HepG2 (cell line): Measurements from ENCODE around the gene RNFT2. TPM values are rescaled to one million over a fixed set of nuclear protein-coding genes. Genes with fewer than 3 reads are reported as not detected.

ENCODE experiments used
- ATAC-seq: fragments of 200-7000 bp; cut with Tn5 transposase; 3 replicates; pipeline ENCODE4 v1.9.1; 2020; ENCODE audit warnings: mild to moderate bottlenecking, moderate library complexity
- BruUV-seq: library from RNA; stranded (reverse); fragments of 400-500 nt; replicated peaks from 2 replicates; lab custom pipeline; 2021; lab: Mats Ljungman, UMichigan
- CTCF ChIA-PET: fragments of 300-600 bp; formaldehyde crosslinking; extraction: SDS; loops from one replicate; lab custom pipeline; 2021; ENCODE audit warnings: low total read pairs, inconsistent platforms, low intra/inter-chr PET ratio; lab: Yijun Ruan, JAX
- POLR2A ChIA-PET: fragments of 350-600 bp; sonication (Branson Sonifier 250); formaldehyde crosslinking; loops from one replicate; lab custom pipeline; 2020; ENCODE audit warnings: antibody characterized with exemption, inconsistent platforms; lab: Yijun Ruan, JAX
- DNase-seq: peaks from one replicate; pipeline ENCODE4 v3.0.0-alpha.2; 2015; ENCODE audit warnings: low spot score
- FAIRE-seq: peaks from 3 replicates; lab custom pipeline; 2011; peaks lifted over from hg19 to GRCh38; lab: Jason Lieb, UNC
- H2AFZ ChIP-seq: one replicate; pipeline ENCODE4 v1.6.1; 2011; ENCODE audit warnings: low read length, inconsistent platforms
- H3K27ac ChIP-seq: fragments of 300-600 bp; 3 replicates; pipeline ENCODE4 v1.8.0; 2011; ENCODE audit warnings: mixed run types, mild to moderate bottlenecking, mixed read lengths, low read length, inconsistent platforms; ENCODE audit not compliant: insufficient read depth; ENCODE audit errors: extremely low read length
- H3K27me3 ChIP-seq, 2 experiments: fragments of 200-600 bp in 1 of 2; 2 replicates in 1 of 2; 3 replicates in 1 of 2; pipeline versions ENCODE4 v1.6.0 to v1.8.0; 2011; ENCODE audit warnings: low read length in 2 of 2, mild to moderate bottlenecking in 2 of 2, moderate library complexity in 2 of 2, inconsistent platforms in 1 of 2; ENCODE audit not compliant: insufficient read depth in 2 of 2, control insufficient read depth in 1 of 2
- H3K36me3 ChIP-seq, 2 experiments: fragments of 200-600 bp in 1 of 2; replicated peaks in 1 of 2; 2 replicates in 1 of 2; 3 replicates in 1 of 2; pipeline versions ENCODE4 v1.5.1 to v1.8.0; 2011; ENCODE audit warnings: low read length in 2 of 2, inconsistent platforms in 1 of 2; ENCODE audit not compliant: insufficient read depth in 2 of 2, control insufficient read depth in 1 of 2
- H3K4me1 ChIP-seq: 2 replicates; pipeline ENCODE4 v1.5.1; 2012; ENCODE audit warnings: low read length, inconsistent platforms; ENCODE audit not compliant: insufficient read depth
- H3K4me2 ChIP-seq: 2 replicates; pipeline ENCODE4 v1.6.0; 2011; ENCODE audit warnings: low read depth, low read length, inconsistent platforms
- H3K4me3 ChIP-seq, 3 experiments: fragments of 200-600 bp in 1 of 3; sonication (generic), shearing (Covaris generic) in 1 of 3; replicated peaks in 1 of 3; 2 replicates each; pipeline ENCODE4 v1.5.1; 2011 to 2016; ENCODE audit warnings: low read length in 3 of 3, inconsistent platforms in 2 of 3, low read depth in 2 of 3, mild to moderate bottlenecking in 2 of 3, control low read depth in 1 of 3, mixed read lengths in 1 of 3; ENCODE audit not compliant: insufficient read depth in 1 of 3
- H3K79me2 ChIP-seq: one replicate; pipeline ENCODE4 v1.6.1; 2011; ENCODE audit warnings: low read length, inconsistent platforms; ENCODE audit not compliant: insufficient read depth
- H3K9ac ChIP-seq: 2 replicates; pipeline ENCODE4 v1.6.0; 2011; ENCODE audit warnings: mild to moderate bottlenecking, low read depth, low read length, inconsistent platforms; ENCODE audit not compliant: insufficient read depth
- H3K9me3 ChIP-seq: 2 replicates; pipeline ENCODE4 v1.5.1; 2012; ENCODE audit warnings: mild to moderate bottlenecking, low read length
- H4K20me1 ChIP-seq: 2 replicates; pipeline ENCODE4 v1.6.0; 2011; ENCODE audit warnings: inconsistent platforms, mild to moderate bottlenecking, low read length, moderate library complexity; ENCODE audit not compliant: insufficient read depth
- BHLHE40 ChIP-seq: IDR thresholded peaks from 2 replicates; pipeline ENCODE4 v1.6.1; 2011; ENCODE audit warnings: low read length, improper control_type of control experiment
- POLR2A ChIP-seq, 2 experiments: IDR thresholded peaks; 2 replicates each; pipeline ENCODE4 v1.6.1; 2011; ENCODE audit warnings: low read depth in 2 of 2, low read length in 2 of 2, mild to moderate bottlenecking in 1 of 2, moderate library complexity in 1 of 2; ENCODE audit not compliant: insufficient read depth in 1 of 2
- RBFOX2 ChIP-seq: fragments of 200-400 bp; formaldehyde crosslinking; IDR thresholded peaks from 2 replicates; pipeline ENCODE4 v1.6.1; 2017; ENCODE audit warnings: low read depth, mild to moderate bottlenecking, low read length
- ZSCAN31 ChIP-seq: sonication (generic); formaldehyde crosslinking; IDR thresholded peaks from 2 replicates; pipeline ENCODE4 v1.5.0; 2020; ENCODE audit warnings: low read depth, mild to moderate bottlenecking, missing genetic modification reagents
- WGBS: methylation state at CpG from one replicate; pipeline ENCODE4 v1.1.6; 2017; ENCODE audit warnings: low lambda C conversion rate; 5-methylcytosine and 5-hydroxymethylcytosine counted together
- in situ Hi-C: cut with HindIII; loops from 2 replicates; pipeline ENCODE4 v1.10.0; 2017; ENCODE audit warnings: low pct_unique_long_range_greater_than_20kb; ENCODE audit not compliant: extremely low pct_ligation_motif_present
- intact Hi-C: fragments of 100-400 bp; cut with micrococcal nuclease; formaldehyde crosslinking; loops from one replicate; pipeline ENCODE4 v1.10.0; 2022; ENCODE audit not compliant: unreplicated experiment
- polyA plus RNA-seq, 8 experiments: library from polyadenylated mRNA; depleted of rRNA in 3 of 8; stranded (reverse) in 7 of 8; unstranded in 1 of 8; fragments of >200 nt; fragmentation: Illumina TruSeq in 4 of 8; extraction: Trizol in 4 of 8; gene quantifications; 2 replicates each; pipeline versions ENCODE4 v1.2.1 to v1.2.3, GENCODE V29; 2011 to 2016; ENCODE audit warnings: low read depth in 4 of 8, missing spikeins in 1 of 8, mixed read lengths in 1 of 8; ENCODE audit not compliant: insufficient read depth in 1 of 8
- total RNA-seq, 5 experiments: library from RNA; depleted of rRNA; stranded (reverse); fragments of >200 nt; fragmentation: Illumina TruSeq; extraction: Trizol; gene quantifications; 2 replicates each; pipeline ENCODE4 v1.2.3, GENCODE V29; 2016; ENCODE audit warnings: low read depth in 1 of 5
- TF ChIP-seq, protein P1 (sequence below): sonication (generic); formaldehyde crosslinking; IDR thresholded peaks from 2 replicates; pipeline ENCODE4 v1.4.0; 2020; ENCODE audit warnings: missing genetic modification reagents, borderline replicate concordance
- TF ChIP-seq, protein P2 (sequence below): sonication (generic); formaldehyde crosslinking; IDR thresholded peaks from 2 replicates; pipeline ENCODE4 v1.4.0; 2020; ENCODE audit warnings: missing genetic modification reagents

Gene RNFT2
- total and polyA plus RNA-seq, 2 of the 13 experiments (the other 11 are each of a cell fraction or from before 2014, with no cell fraction given) = 3.3 to 8.3 TPM

DNA sequence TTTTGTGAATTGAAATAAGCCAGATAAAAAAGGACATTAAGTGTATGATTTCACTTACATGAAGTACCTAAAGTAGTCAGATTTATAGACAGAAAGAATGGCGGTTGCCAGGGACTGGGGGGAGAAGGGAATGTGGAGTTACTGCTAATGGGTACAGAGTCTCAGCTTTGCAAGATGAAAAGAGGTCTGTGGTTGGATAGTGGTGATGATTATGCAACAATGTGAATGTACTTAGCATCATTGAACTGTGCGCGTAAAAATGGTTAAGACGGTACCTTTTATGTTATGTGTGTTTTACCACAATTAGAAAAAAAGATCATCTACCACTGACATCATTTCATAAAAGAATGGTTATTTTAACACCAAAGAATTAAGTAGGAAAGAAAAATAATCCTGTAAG, 35.9 kb downstream of the RNFT2 start:
- in situ Hi-C loops = no loop called here

DNA sequence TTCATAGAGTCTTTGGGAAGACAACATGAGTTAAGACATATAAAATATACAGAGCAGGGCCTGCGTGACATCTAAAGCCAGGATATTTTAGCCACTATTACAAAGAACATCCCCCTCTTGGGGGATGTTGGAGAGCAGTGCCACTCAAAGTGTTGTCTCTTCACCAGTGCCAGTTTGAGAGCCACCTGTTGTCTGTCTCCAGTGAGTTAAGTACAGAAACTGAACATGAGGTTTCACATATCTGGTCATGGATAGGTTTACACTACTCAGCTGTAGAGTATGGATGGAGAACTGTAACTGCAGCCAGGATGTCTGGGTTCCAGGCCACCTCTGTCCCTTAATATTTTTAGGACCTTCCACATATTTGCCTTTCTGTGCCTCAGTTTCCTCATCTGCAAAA, 39.1 kb downstream of the RNFT2 start:
- no peaks in the 10 kb centered on the region for H3K36me3 ChIP-seq
- no peak overlapping the region for H3K4me2 ChIP-seq
- H3K4me3 ChIP-seq = no peak overlapping the region
- H2AFZ ChIP-seq = no peak overlapping the region
- POLR2A ChIA-PET = no interaction called here
- no TSS peak for BruUV-seq
- no peak overlapping the region for H3K9ac ChIP-seq
- H3K9me3 ChIP-seq = no peaks in the 10 kb centered on the region
- H4K20me1 ChIP-seq = no peaks in the 10 kb centered on the region
- DNase-seq (no peak), FAIRE-seq (no peak), ATAC-seq (no peak)
- in situ Hi-C loops (no loop called here), intact Hi-C loops (no loop called here)
- CTCF ChIA-PET = no interaction called here
- no peaks in the 10 kb centered on the region for H3K79me2 ChIP-seq
- no peaks in the 10 kb centered on the region for H3K4me1 ChIP-seq
- no peaks in the 10 kb centered on the region for H3K27me3 ChIP-seq
- no peak overlapping the region for H3K27ac ChIP-seq
- 100% methylated on average over 1 of the region's 1 CpG for WGBS
- no peak for TF ChIP-seq BHLHE40
- no peak for TF ChIP-seq ZSCAN31
- no peak for TF ChIP-seq RBFOX2
- TF ChIP-seq, protein P1, sequence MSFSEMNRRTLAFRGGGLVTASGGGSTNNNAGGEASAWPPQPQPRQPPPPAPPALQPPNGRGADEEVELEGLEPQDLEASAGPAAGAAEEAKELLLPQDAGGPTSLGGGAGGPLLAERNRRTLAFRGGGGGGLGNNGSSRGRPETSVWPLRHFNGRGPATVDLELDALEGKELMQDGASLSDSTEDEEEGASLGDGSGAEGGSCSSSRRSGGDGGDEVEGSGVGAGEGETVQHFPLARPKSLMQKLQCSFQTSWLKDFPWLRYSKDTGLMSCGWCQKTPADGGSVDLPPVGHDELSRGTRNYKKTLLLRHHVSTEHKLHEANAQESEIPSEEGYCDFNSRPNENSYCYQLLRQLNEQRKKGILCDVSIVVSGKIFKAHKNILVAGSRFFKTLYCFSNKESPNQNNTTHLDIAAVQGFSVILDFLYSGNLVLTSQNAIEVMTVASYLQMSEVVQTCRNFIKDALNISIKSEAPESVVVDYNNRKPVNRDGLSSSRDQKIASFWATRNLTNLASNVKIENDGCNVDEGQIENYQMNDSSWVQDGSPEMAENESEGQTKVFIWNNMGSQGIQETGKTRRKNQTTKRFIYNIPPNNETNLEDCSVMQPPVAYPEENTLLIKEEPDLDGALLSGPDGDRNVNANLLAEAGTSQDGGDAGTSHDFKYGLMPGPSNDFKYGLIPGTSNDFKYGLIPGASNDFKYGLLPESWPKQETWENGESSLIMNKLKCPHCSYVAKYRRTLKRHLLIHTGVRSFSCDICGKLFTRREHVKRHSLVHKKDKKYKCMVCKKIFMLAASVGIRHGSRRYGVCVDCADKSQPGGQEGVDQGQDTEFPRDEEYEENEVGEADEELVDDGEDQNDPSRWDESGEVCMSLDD = no peak
- TF ChIP-seq, protein P2, sequence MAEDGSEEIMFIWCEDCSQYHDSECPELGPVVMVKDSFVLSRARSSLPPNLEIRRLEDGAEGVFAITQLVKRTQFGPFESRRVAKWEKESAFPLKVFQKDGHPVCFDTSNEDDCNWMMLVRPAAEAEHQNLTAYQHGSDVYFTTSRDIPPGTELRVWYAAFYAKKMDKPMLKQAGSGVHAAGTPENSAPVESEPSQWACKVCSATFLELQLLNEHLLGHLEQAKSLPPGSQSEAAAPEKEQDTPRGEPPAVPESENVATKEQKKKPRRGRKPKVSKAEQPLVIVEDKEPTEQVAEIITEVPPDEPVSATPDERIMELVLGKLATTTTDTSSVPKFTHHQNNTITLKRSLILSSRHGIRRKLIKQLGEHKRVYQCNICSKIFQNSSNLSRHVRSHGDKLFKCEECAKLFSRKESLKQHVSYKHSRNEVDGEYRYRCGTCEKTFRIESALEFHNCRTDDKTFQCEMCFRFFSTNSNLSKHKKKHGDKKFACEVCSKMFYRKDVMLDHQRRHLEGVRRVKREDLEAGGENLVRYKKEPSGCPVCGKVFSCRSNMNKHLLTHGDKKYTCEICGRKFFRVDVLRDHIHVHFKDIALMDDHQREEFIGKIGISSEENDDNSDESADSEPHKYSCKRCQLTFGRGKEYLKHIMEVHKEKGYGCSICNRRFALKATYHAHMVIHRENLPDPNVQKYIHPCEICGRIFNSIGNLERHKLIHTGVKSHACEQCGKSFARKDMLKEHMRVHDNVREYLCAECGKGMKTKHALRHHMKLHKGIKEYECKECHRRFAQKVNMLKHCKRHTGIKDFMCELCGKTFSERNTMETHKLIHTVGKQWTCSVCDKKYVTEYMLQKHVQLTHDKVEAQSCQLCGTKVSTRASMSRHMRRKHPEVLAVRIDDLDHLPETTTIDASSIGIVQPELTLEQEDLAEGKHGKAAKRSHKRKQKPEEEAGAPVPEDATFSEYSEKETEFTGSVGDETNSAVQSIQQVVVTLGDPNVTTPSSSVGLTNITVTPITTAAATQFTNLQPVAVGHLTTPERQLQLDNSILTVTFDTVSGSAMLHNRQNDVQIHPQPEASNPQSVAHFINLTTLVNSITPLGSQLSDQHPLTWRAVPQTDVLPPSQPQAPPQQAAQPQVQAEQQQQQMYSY (CRISPR knock-in tag) = no peak

More for the DNA sequence above, 35.9 kb downstream of the RNFT2 start:
- no peak overlapping the region for H3K4me2 ChIP-seq
- no peak overlapping the region for H2AFZ ChIP-seq
- BruUV-seq = no TSS peak
- H3K4me1 ChIP-seq = no peaks in the 10 kb centered on the region
- DNase-seq = no peak
- ATAC-seq = no peak
- H3K9ac ChIP-seq = no peak overlapping the region
- H3K27me3 ChIP-seq = no peaks in the 10 kb centered on the region
- H3K9me3 ChIP-seq = no peaks in the 10 kb centered on the region
- H3K36me3 ChIP-seq = no peaks in the 10 kb centered on the region
- CTCF ChIA-PET = no interaction called here
- H3K27ac ChIP-seq = no peak overlapping the region
- FAIRE-seq = no peak
- no peak for TF ChIP-seq POLR2A (IDR thresholded peaks at IDR 0.05; ENCODE audit: insufficient read depth in 1 of 2, low read depth in 2 of 2, low read length in 2 of 2)
- TF ChIP-seq, all 625 proteins: peak for 0
- Histone ChIP-seq H4K20me1 (no peaks in the 10 kb centered on the region), H3K79me2 (no peaks in the 10 kb centered on the region), H3K4me3 (no peak overlapping the region)
- intact Hi-C loops = no loop called here
- WGBS = 69% methylated on average over 4 of the region's 4 CpGs
- POLR2A ChIA-PET = no interaction called here
